ENCODE measurements around the gene SBF2.

GRCh38 chr11:10147195-10147594, 146.8 kb downstream of the SBF2 start:
- TF ChIP-seq CTCF (IDR thresholded peaks at IDR 0.05; ENCODE audit: poor library complexity, severe bottlenecking) (no peak), POLR2AphosphoS5 (IDR thresholded peaks at IDR 0.05) (no peak), RAD21 (conservative IDR thresholded peaks at IDR 0.05) (no peak)
